Tibial nerve (tissue), 4 donors: ENCODE results near the gene IGF2.

ENCODE experiments used
- CTCF ChIP-seq, 5 experiments: fragments of 200-600 bp in 3 of 5; fragments of 450-650 bp in 2 of 5; sonication (generic) in 3 of 5; IDR thresholded peaks; one replicate each; pipeline ENCODE4 v1.5.1; 2016 to 2019; ENCODE audit warnings: antibody characterized with exemption in 5 of 5, mild to moderate bottlenecking in 3 of 5, moderate library complexity in 2 of 5
- EP300 ChIP-seq, 2 donors: sonication (generic); formaldehyde crosslinking; IDR thresholded peaks; one replicate each; pipeline ENCODE4 v1.6.1; 2017; ENCODE audit warnings: antibody characterized with exemption in 2 of 2, mild to moderate bottlenecking in 1 of 2
- POLR2A ChIP-seq, 2 donors: fragments of 450-650 bp; IDR thresholded peaks; one replicate each; pipeline ENCODE4 v1.6.1; 2017; ENCODE audit warnings: antibody characterized with exemption in 2 of 2, mild to moderate bottlenecking in 2 of 2, moderate library complexity in 2 of 2

GRCh38 chr11:2084721-2085120, 54.5 kb downstream of the IGF2 start:
- no peak for TF ChIP-seq POLR2A (IDR thresholded peaks at IDR 0.05)
- no peak for TF ChIP-seq CTCF (IDR thresholded peaks at IDR 0.05)
- no peak for TF ChIP-seq EP300 (IDR thresholded peaks at IDR 0.05)
